MM.1S (cell line): ENCODE measurements around the gene CLOCK.

Source experiments
- DNase-seq: peaks from one replicate; pipeline ENCODE4 v3.0.0-alpha.2; 2015
- H2AFZ ChIP-seq: fragments of 300-600 bp; sonication (generic); 2 replicates; pipeline ENCODE4 v1.6.0; 2016; ENCODE audit warnings: antibody characterized with exemption, low read length
- H3F3A ChIP-seq: fragments of 300-600 bp; sonication (generic); 2 replicates; pipeline ENCODE4 v1.6.1; 2016; ENCODE audit warnings: mild to moderate bottlenecking, antibody characterized with exemption, low read length, moderate library complexity, mixed read lengths; ENCODE audit not compliant: insufficient read depth
- H3K27ac ChIP-seq: fragments of 300-600 bp; sonication (generic); 2 replicates; pipeline ENCODE4 v1.5.1; 2016; ENCODE audit warnings: mild to moderate bottlenecking, low read length
- H3K27me3 ChIP-seq: fragments of 300-600 bp; sonication (generic); replicated peaks from 2 replicates; pipeline ENCODE4 v1.6.0; 2016; ENCODE audit warnings: low read length; ENCODE audit not compliant: insufficient read depth
- H3K36me3 ChIP-seq: fragments of 300-600 bp; sonication (generic); replicated peaks from 2 replicates; pipeline ENCODE4 v1.6.1; 2016; ENCODE audit warnings: mild to moderate bottlenecking, low read length, mixed read lengths; ENCODE audit not compliant: insufficient read depth
- H3K4me1 ChIP-seq: fragments of 300-600 bp; sonication (generic); 2 replicates; pipeline ENCODE4 v1.6.1; 2016; ENCODE audit warnings: low read length, mixed read lengths
- H3K4me2 ChIP-seq: fragments of 300-600 bp; sonication (generic); 2 replicates; pipeline ENCODE4 v1.6.0; 2016; ENCODE audit warnings: low read depth, low read length
- H3K4me3 ChIP-seq: fragments of 300-600 bp; sonication (generic); 2 replicates; pipeline ENCODE4 v1.5.1; 2016; ENCODE audit warnings: low read length, mixed read lengths
- H3K79me2 ChIP-seq: fragments of 300-600 bp; sonication (generic); 2 replicates; pipeline ENCODE4 v1.6.1; 2016; ENCODE audit warnings: mixed run types, low read length, mixed read lengths
- H3K9ac ChIP-seq: fragments of 300-600 bp; sonication (generic); 2 replicates; pipeline ENCODE4 v1.6.1; 2016; ENCODE audit warnings: low read length, mixed read lengths
- H3K9me2 ChIP-seq: fragments of 300-600 bp; sonication (generic); replicated peaks from 2 replicates; pipeline ENCODE4 v1.6.1; 2016; ENCODE audit warnings: mild to moderate bottlenecking, low read length, mixed read lengths; ENCODE audit not compliant: insufficient read depth
- H3K9me3 ChIP-seq: fragments of 300-600 bp; sonication (generic); replicated peaks from 2 replicates; pipeline ENCODE4 v1.6.1; 2016; ENCODE audit warnings: mild to moderate bottlenecking, low read length, mixed read lengths; ENCODE audit not compliant: insufficient read depth
- H4K20me1 ChIP-seq: fragments of 300-600 bp; sonication (generic); 2 replicates; pipeline ENCODE4 v1.6.1; 2016; ENCODE audit warnings: mild to moderate bottlenecking, low read length, moderate library complexity, mixed read lengths; ENCODE audit not compliant: insufficient read depth
- EZH2 ChIP-seq: fragments of 300-600 bp; sonication (generic); optimal IDR thresholded peaks from 2 replicates; pipeline ENCODE3; 2017; ENCODE audit warnings: low read depth, mild to moderate bottlenecking, antibody characterized with exemption, low read length, mixed read lengths
- EZH2phosphoT487 ChIP-seq: fragments of 300-600 bp; sonication (generic); IDR thresholded peaks from 2 replicates; pipeline ENCODE4 v1.6.1; 2018; ENCODE audit warnings: antibody characterized with exemption, low read length
- TF ChIP-seq, protein P1 (sequence below): fragments of 300-600 bp; sonication (generic); IDR thresholded peaks from 2 replicates; pipeline ENCODE4 v1.5.1; 2016; ENCODE audit warnings: antibody characterized with exemption, low read length, mixed read lengths

CLOCK gene

DNA sequence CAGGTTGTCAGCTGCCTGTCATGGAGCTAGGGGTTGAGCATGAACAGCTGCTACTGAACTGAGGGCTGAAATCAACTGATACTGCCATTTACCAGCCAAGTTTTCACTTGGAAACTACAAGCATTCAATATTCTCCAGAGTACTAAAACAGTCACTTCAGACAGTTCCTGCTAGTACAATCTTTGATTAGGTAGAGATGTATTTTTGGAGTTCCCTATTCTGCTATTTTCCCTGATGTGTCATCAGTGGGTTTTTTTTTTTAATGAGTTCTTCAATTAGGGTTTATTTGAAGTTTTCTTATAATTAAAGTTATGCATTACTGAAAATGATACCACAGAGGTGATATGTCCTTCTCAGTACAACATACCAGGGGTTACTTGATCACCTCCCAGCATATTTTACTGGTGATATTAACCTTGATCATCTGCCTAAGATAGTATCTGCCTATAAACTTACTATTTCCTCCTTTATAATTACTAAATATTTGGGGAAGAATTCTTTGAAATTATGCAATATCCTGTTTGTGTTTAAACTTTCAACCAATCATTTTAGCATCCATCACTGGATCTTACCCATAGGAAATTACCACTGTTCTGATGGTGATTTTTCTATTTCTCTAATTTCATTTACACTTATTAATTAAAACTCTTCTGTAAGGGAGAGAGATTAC lies 31.8 kb upstream of the CLOCK start:
- Histone ChIP-seq H2AFZ (no peak overlapping the region), H3K4me1 (no peaks in the 10 kb centered on the region), H3K27me3 (no peaks in the 10 kb centered on the region), H3K36me3 (no peaks in the 10 kb centered on the region), H4K20me1 (no peaks in the 10 kb centered on the region), H3K9me2 (no peaks in the 10 kb centered on the region), H3K9me3 (no peaks in the 10 kb centered on the region), H3F3A (no peaks in the 10 kb centered on the region), H3K27ac (no peak overlapping the region), H3K79me2 (no peaks in the 10 kb centered on the region), H3K9ac (no peak overlapping the region), H3K4me2 (no peak overlapping the region), H3K4me3 (no peak overlapping the region)
- TF ChIP-seq EZH2 (no peak), EZH2phosphoT487 (no peak)
- TF ChIP-seq, protein P1, sequence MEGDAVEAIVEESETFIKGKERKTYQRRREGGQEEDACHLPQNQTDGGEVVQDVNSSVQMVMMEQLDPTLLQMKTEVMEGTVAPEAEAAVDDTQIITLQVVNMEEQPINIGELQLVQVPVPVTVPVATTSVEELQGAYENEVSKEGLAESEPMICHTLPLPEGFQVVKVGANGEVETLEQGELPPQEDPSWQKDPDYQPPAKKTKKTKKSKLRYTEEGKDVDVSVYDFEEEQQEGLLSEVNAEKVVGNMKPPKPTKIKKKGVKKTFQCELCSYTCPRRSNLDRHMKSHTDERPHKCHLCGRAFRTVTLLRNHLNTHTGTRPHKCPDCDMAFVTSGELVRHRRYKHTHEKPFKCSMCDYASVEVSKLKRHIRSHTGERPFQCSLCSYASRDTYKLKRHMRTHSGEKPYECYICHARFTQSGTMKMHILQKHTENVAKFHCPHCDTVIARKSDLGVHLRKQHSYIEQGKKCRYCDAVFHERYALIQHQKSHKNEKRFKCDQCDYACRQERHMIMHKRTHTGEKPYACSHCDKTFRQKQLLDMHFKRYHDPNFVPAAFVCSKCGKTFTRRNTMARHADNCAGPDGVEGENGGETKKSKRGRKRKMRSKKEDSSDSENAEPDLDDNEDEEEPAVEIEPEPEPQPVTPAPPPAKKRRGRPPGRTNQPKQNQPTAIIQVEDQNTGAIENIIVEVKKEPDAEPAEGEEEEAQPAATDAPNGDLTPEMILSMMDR, result no peak
- no peak for DNase-seq

DNA sequence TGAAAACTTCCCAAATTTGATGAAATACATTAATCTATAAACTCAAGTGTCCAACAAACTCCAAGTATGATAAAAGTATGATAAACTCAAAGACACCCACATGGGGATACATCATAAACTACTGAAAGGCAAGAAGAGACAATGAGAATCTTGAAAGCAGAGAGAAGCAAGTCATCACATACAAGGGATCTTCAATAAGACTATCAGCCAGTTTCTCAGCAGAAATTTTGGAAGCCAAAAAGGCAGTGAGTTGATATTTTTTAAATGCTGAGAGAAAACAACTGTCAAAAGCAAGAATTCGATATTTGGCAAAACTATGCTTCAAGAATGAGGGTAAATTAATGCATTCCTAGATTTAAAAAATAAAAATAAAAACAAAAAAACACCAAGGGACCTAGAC lies 28.8 kb upstream of the CLOCK start:
- H3K79me2 ChIP-seq, result no peaks in the 10 kb centered on the region
- H3K27ac ChIP-seq, result no peak overlapping the region
- no peaks in the 10 kb centered on the region for H3K9me3 ChIP-seq
- H3K4me1 ChIP-seq, result no peaks in the 10 kb centered on the region
- no peaks in the 10 kb centered on the region for H3K36me3 ChIP-seq
- TF ChIP-seq, protein P1, result no peak
- TF ChIP-seq EZH2phosphoT487 (no peak), EZH2 (no peak)
- H3K4me3 ChIP-seq, result no peak overlapping the region
- H3K27me3 ChIP-seq, result no peaks in the 10 kb centered on the region
- H3K9ac ChIP-seq, result no peak overlapping the region
- no peaks in the 10 kb centered on the region for H3F3A ChIP-seq
- no peak overlapping the region for H2AFZ ChIP-seq
- no peaks in the 10 kb centered on the region for H3K9me2 ChIP-seq
- H3K4me2 ChIP-seq, result no peak overlapping the region
- DNase-seq, result no peak
- no peaks in the 10 kb centered on the region for H4K20me1 ChIP-seq

DNA sequence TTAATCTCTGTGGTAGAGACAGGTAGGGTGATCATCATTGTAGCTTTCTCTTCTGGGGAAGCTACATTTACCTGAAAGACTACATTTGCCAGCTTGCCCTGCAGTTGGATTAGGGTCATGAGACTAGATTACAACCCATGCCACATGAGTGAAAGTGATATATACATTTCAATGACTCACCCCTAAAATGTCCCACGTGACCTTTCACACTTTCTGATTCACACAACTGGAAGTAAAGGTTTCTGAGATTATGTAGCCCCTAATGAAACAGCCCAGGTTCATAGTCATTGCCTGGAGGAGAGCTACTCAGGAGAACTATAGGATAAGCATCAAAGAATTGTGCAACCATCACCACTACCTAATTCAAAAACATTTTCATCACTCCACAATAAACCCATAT lies 27.5 kb upstream of the CLOCK start:
- Histone ChIP-seq H3K4me2 (no peak overlapping the region), H3K9me3 (no peaks in the 10 kb centered on the region), H3K36me3 (no peaks in the 10 kb centered on the region), H3K27me3 (no peaks in the 10 kb centered on the region), H4K20me1 (no peaks in the 10 kb centered on the region), H3F3A (no peaks in the 10 kb centered on the region), H3K27ac (no peak overlapping the region), H3K4me1 (no peaks in the 10 kb centered on the region), H2AFZ (no peak overlapping the region), H3K9ac (no peak overlapping the region), H3K9me2 (no peaks in the 10 kb centered on the region), H3K79me2 (no peaks in the 10 kb centered on the region), H3K4me3 (no peak overlapping the region)
- TF ChIP-seq EZH2 (no peak), EZH2phosphoT487 (no peak)
- TF ChIP-seq, protein P1, result no peak
- DNase-seq, result no peak
